ENCODE measurements around the gene TSPAN18.

The TSPAN18 gene

GRCh38 chr11:44760477-44760872, 33.7 kb downstream of the TSPAN18 start:
- H3K27me3 Mint-ChIP-seq (ENCODE audit: low read depth, poor library complexity): peaks cover 5% of the 10 kb centered on the region
- H3K4me3 Mint-ChIP-seq: no peak overlapping the region
- no peak overlapping the region for H3K27ac Mint-ChIP-seq
- peaks cover 19% of the 10 kb centered on the region for H3K36me3 Mint-ChIP-seq (ENCODE audit: low read depth)
- peaks cover 72% of the 10 kb centered on the region for H3K4me1 Mint-ChIP-seq
- peaks cover 23% of the 10 kb centered on the region for H3K9me3 Mint-ChIP-seq
- DNase-seq: no peak
- TF ChIP-seq, protein P1, sequence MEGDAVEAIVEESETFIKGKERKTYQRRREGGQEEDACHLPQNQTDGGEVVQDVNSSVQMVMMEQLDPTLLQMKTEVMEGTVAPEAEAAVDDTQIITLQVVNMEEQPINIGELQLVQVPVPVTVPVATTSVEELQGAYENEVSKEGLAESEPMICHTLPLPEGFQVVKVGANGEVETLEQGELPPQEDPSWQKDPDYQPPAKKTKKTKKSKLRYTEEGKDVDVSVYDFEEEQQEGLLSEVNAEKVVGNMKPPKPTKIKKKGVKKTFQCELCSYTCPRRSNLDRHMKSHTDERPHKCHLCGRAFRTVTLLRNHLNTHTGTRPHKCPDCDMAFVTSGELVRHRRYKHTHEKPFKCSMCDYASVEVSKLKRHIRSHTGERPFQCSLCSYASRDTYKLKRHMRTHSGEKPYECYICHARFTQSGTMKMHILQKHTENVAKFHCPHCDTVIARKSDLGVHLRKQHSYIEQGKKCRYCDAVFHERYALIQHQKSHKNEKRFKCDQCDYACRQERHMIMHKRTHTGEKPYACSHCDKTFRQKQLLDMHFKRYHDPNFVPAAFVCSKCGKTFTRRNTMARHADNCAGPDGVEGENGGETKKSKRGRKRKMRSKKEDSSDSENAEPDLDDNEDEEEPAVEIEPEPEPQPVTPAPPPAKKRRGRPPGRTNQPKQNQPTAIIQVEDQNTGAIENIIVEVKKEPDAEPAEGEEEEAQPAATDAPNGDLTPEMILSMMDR (IDR thresholded peaks at IDR 0.05): no peak

- peaks cover 21% of the 10 kb centered on the region for H3K36me3 Mint-ChIP-seq (ENCODE audit: low read depth)
- TF ChIP-seq, protein P1 (IDR thresholded peaks at IDR 0.05): peak; percentile 31
- H3K4me3 Mint-ChIP-seq: peak overlapping the region; percentile 21
- no peak for DNase-seq
- peaks cover 73% of the 10 kb centered on the region for H3K4me1 Mint-ChIP-seq
- H3K27ac Mint-ChIP-seq: no peak overlapping the region
- H3K9me3 Mint-ChIP-seq: peaks cover 23% of the 10 kb centered on the region
- H3K27me3 Mint-ChIP-seq (ENCODE audit: low read depth, poor library complexity): peaks cover under 1% of the 10 kb centered on the region
Measured at GRCh38 chr11:44760917-44761550, 34.3 kb downstream of the TSPAN18 start.

- Mint-ChIP-seq H3K27me3 (ENCODE audit: low read depth, poor library complexity) (no peaks in the 10 kb centered on the region), H3K36me3 (ENCODE audit: low read depth) (peaks cover 21% of the 10 kb centered on the region), H3K4me3 (peak overlapping the region; percentile 21), H3K9me3 (peaks cover 20% of the 10 kb centered on the region), H3K4me1 (peaks cover 74% of the 10 kb centered on the region), H3K27ac (no peak overlapping the region)
- TF ChIP-seq, protein P1 (IDR thresholded peaks at IDR 0.05): no peak
- no peak for DNase-seq
Measured at GRCh38 chr11:44761551-44761961, 34.8 kb downstream of the TSPAN18 start.

DNA sequence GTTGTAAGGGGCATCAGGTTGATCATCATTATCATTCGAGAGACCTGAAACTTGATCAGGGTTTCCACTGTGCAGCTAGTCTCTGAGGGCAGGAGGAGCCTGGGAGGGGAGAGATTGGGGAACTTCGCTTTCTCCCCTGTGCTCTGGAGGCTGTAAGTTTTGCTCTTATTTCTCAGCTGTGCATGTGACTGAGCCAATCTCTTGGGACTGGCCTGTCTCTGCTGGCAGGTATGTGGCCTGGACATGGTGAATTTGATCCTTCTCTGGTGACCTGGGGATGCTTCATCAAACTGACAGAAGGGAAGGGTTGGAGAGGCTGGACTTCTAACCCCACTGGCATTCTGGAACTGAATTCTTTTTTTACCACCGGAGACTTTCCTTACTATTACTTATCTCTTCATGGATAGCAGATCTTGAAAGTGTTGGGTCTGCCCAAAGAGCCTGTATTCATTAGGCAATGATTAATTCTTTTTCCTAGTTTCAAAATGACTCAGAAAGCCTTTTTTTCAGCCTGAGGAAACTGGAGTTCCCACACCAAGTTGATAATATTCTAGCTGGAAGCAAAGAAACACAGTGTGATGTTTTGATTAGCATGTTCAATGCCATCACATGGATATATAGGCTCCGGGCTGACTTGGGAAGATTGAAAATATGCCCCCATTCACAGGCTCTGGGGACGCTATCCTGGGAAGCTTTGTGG, 36.5 kb downstream of the TSPAN18 start:
- Mint-ChIP-seq H3K27me3 (ENCODE audit: low read depth, poor library complexity) (no peaks in the 10 kb centered on the region), H3K36me3 (ENCODE audit: low read depth) (peaks cover 29% of the 10 kb centered on the region), H3K27ac (peak overlapping the region; percentile 66), H3K9me3 (peaks cover 20% of the 10 kb centered on the region), H3K4me3 (peak overlapping the region; percentile 60), H3K4me1 (peaks cover 75% of the 10 kb centered on the region)
- DNase-seq: peak; percentile 41
- TF ChIP-seq, protein P1 (IDR thresholded peaks at IDR 0.05): no peak

DNA sequence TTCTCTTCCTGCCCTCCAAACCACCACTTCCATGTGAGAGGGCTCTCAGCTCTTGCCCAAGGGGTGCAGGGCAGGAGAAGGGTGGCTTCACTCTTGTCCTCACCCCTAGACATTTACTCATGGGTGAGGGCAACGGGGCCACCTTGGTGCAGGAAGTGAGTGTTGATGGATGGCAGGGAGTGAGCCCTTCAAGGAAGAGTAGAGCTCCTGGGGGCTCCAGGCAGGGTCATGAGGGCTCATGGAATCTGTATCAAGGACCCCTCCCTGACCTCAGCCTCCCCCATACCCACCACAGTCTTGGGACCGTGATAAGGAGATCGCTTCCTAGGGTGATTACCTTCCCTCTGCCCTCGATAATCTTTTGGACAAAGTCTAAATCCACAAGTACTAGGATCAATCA, 37.8 kb downstream of the TSPAN18 start:
- Mint-ChIP-seq H3K4me3 (no peak overlapping the region), H3K27ac (no peak overlapping the region), H3K4me1 (peaks cover 72% of the 10 kb centered on the region)

More for the DNA sequence above, 37.8 kb downstream of the TSPAN18 start:
- no peak for DNase-seq
- Mint-ChIP-seq H3K27me3 (ENCODE audit: low read depth, poor library complexity) (no peaks in the 10 kb centered on the region), H3K36me3 (ENCODE audit: low read depth) (peaks cover 35% of the 10 kb centered on the region), H3K9me3 (peaks cover 20% of the 10 kb centered on the region)
- TF ChIP-seq, protein P1 (IDR thresholded peaks at IDR 0.05): no peak

Data from nephron progenitor cell (in vitro differentiated cells).